GM21576 (cell line): Measurements from ENCODE around the gene PALB2.
A peak's percentile ranks its signal among the peaks of the same experiment; 100 is the strongest.

Experiments used
- ATAC-seq: cut with Tn5 transposase; IDR thresholded peaks from one replicate; pipeline ENCODE4 v1.9.1; 2021; ENCODE audit warnings: mild to moderate bottlenecking, moderate library complexity; ENCODE audit not compliant: unreplicated experiment

Gene PALB2

GRCh38 chr16:23556881-23557778, 84.0 kb downstream of the PALB2 start, which contains the start of the genes EARS2 and UBFD1:
EARS2 (minus strand) TSS chr16:23557350; CDS start chr16:23557343, 7 bp downstream.
UBFD1 (plus strand) TSS chr16:23557727; CDS start chr16:23557743, 16 bp downstream.
- peak; percentile 87 for ATAC-seq

- no peak for ATAC-seq
These were observed 86.6 kb downstream of the PALB2 start for GRCh38 chr16:23554536-23554935.
